ENCODE results near the gene PPM1F.
"Not testable (repeated sequence)": the region's sequence is repeated elsewhere in the genome, so short reads cannot be mapped to it uniquely, and the experiment has no call there.

PPM1F gene

DNA sequence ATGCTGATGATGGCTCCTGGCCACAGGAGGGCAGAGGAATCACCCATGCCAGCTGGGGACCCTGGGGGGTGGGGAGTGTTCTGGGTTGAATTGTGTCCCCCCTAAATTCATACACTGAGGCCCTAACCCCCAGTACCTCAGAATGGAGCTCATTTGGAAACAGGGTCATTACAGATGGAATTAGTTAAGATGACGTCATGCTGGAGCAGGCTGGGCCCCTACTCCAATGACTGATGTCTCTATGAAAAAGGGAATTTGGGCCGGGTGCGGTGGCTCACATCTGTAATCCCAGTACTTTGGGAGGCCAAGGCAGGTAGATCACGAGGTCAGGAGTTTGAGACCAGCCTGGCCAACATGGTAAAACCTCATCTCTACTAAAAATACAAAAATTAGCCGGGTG is 12.7 kb downstream of the PPM1F start:
- DNase-seq = not testable (repeated sequence)

DNA sequence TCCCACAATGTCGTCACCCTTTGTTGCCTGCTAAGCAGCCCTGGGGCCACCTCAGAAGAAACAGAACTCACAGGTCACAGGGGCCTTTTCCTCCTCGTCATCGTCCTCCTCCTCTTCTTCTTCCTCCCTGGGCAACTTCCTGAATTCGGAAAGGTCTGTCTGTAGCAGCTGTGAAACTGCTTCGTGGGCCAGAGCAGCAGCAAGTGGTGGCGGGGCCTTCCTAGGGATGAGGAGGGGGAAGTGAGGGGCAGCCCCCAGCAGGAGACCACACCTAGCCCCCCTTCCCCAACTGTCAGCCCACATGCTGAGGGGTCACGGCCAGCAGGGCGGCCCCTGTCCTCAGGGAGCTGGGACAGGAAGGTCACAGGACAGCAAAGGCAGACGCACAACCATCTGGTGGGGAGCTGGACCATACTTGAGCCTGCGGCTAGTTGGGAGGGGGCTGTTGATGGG is 13.2 kb downstream of the PPM1F start:
- no peak for DNase-seq

DNA sequence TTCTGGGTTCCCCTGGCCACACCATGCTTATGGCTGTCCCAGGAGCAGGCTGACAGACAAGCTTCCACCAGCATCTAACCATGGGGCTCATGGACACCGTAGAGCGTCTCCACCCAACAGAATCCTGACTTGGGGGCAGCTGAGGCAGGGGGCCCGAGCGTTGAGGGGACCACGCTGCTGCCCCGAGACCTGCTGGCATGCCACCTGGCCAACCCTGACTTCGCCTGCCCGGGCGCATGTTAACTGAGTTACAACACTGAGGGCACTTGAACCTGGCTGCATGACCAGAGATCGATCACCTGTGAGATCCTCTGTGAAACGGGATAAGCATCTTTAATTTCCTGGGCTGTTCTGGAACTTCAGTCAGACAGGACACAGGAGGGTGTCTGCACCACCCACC is 13.7 kb downstream of the PPM1F start:
- DNase-seq = no peak

DNA sequence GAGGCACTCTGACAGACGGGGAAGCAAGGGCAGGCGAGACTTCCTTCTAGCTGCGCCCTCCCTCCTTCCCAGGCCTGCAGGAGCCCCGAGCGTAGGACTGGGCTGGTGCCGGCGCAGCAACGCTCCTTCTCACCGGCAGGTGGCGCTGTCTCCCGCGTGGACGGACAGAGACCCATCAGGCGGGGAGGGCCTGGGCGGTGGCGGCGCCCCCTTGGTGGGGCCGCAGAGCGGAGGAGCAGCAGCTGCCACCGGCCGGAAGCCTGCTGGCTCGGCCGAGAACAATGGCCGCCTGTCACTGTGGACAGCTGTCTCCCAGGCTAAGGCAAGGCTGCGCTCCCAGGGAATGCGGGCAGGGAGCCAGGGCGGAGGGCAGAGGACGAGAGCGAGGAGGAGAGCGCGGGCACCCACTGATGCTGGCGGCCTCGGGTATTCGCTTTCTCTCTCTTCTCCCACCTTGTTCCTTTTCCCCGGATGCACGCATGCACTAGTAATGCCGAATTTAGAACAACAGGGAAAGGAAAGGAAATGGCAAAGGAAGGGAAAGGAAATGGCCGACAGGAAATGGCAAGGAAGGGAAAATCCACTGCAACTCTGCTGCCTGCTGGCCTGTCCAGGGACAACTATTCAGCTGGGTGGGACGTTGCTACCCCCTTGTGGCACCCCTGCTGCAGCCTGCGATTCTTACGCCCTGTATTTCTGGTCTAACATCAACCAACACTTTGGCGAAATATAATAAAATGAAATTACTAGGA is 14.4 kb downstream of the PPM1F start:
- peak; percentile 96 for DNase-seq

DNA sequence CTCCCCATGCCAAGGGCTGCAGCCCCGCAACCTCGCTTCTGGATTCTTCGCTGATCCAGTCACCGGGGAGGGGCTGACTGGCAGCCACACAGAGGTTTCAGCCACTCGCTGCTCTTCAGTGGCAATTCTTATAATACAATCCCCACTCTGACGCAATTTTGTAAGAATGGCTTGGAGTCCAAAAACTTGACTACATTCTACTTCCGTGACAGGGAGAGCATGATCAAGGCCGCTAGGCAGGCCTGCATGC is 14.9 kb downstream of the PPM1F start:
- no peak for DNase-seq

DNA sequence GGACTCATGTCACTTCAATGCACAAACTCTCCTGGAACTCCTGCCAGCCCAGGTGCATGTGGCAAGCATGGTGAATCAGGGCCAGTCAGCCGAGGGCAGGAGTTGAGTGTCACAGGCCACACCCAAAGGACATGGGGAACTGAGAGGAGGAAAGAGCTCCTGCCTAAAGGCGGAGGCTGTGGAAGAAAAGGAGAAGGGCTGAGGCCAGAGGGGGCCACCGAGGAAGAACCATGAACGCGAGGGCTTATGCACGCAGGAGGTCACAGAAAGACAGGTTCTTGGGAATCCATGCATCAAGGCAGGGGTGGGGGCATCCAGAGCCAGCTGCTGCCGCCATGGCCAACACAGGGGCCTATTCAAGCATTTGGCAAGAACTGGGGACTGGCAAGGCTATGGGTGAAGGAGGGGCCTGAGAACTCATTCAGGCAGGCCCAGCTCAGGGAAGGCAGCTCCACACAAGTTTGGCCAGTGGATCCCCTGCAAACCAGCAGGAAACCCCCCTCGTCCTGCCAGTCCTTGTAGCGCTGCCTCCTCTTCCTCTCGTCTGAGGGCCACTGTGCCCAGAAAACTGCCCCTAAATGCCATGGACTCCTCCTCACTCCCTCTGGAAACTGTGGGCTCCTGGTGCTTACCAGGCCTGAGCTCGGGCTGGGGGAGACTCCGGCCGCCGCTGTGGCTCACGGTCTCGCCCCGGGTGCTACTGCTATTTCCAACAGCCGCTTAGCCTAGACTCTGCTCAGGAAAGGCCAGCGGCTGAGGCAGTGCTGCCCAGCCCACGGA is 15.4 kb downstream of the PPM1F start:
- DNase-seq = peak; percentile 73

DNA sequence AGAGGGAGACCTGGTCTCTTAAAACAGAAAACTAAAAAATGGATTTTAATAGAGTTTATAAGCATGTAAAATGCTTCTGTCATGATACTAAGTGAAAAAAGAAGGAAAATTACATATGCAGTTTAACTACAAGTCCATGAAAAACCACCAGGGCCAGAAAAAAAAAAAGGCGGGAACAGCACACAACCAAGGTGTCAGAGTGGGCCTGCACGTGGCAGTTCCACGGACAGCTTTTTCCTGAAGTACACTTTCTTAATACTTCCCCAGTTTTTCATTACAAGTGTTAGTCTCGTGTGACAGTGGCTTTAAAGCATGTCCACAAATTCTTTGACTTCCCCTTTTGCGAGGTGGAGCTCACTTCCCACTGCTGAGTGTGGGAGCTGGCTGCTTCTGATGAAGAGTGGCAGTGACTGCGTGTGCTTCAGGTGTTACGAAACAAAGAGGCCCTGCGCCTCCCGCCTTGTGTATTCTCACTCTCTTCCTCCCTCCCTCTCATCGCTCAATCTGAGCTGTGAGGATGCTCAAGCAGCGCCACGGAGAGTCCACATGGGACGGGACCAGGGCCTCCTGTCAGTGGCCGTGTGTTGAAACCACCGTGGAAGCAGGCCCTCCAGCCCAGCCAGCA is 16.4 kb downstream of the PPM1F start:
- DNase-seq = peak; percentile 27

DNA sequence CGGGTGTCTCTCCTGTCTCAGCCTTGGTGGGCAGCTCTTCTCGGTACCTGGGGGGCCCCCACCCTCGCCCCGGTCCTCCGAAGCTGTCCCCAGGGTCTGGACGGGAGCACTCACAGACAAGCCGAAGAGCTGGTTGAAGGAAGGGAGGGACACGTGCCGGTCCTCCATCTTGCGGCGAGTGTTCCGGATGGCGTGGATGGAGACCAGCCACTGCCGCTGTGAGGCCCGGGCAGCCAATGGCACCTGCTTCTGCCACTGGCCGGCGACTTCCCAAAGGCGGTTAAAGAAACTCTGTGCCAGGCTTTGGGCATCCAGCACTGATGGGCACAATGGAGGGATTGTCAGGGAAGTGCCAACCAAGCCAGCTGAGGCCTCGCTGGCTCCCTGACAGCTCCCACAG is 18.7 kb downstream of the PPM1F start:
- no peak for DNase-seq

DNA sequence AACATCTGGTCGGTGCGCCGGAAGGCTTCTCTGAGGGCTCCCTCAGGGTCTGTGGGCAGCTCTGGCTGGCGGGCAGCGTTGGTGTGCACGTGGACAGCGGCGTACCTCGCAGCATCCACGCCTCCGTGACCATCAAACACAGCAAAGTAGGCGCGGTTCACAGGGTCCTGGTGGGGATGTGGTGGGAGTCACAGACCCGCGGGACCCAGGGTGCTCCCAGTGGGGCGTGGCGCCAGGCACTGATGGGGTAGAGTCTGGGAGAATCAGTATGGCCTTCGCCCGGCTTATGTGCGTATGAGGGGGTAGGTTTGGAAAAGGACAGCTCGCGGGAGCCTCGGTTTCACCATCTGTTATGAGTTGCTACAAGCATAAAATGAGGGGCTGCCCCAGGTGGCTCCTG is 19.2 kb downstream of the PPM1F start:
- DNase-seq = no peak

DNA sequence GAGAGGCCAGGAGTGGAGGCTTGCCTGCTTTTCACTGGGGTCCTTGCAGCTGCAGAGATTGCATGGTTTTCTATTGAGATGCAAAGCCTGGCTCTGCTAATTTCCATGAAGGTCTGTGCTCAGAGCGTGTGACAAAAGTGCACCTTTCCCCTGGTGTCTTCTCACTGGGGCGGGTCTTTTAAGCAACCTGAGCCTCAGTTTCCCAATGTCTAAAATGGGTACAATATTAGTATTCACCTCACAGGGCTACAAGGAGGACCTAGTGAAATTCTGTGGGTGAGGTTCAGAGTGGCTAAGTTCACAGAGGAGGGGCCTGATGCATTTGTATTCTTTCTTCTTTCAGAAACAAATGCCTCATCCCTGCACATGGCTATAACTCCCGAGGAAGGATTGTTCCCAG is 20.3 kb downstream of the PPM1F start:
- no peak for DNase-seq

DNA sequence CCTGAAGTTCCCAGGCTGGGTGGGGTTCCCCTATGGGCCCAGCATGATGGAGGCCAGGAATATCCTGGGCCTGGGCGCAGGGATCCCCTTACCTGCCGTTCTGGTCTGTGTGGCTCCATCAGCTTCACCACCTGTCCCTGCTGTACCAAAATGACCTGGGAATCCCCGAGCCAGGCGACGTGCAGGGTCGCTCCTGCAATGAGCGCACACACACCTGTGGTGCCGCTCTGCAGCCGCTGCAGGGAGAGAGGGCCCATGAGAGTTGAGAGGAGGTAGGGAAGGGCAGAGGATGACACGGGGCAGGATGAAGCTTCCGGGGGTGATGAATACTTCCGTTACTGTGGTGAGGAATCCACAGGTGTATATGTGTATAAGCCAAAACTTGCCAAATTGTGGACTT is 21.6 kb downstream of the PPM1F start:
- DNase-seq = no peak

DNA sequence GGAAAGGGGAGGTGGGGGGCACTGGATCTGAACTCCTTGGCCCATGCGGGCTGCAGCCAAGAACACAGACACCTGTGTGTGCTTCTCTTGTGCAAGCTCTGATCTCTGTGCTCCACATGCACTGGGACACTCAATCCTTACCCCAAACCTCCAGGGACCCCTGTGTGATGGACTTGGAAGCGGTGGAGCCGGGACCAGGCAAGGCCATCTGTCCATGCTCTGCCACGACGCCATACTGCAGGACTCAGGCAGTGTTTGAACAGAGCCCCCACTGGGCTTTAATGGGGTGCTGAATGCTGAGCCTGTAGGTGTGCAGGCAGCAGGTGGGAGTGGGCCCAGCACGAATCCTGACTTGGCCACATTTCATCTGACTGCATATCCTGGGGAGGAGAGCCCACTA is 23.4 kb downstream of the PPM1F start:
- no peak for DNase-seq

DNA sequence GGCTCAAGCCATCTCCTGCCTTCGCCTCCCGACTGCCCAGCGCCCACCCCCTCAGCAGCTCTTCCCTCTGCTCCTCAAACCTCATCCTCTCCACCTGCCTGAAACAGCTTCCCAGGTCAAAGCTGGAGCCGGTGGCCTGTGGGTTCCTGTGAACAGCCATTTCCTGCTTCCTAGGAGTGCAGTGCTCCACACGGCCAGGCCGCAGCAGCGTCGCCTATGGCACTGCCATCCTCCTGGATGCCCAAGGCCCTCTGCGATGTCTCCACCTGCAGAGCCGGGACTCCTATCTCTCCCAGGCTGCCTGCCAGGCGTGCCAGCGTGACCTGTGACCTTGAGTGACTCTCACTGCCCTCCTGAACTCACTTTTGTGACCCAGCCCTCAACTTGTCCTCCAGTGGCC is 24.6 kb downstream of the PPM1F start:
- DNase-seq = no peak

DNA sequence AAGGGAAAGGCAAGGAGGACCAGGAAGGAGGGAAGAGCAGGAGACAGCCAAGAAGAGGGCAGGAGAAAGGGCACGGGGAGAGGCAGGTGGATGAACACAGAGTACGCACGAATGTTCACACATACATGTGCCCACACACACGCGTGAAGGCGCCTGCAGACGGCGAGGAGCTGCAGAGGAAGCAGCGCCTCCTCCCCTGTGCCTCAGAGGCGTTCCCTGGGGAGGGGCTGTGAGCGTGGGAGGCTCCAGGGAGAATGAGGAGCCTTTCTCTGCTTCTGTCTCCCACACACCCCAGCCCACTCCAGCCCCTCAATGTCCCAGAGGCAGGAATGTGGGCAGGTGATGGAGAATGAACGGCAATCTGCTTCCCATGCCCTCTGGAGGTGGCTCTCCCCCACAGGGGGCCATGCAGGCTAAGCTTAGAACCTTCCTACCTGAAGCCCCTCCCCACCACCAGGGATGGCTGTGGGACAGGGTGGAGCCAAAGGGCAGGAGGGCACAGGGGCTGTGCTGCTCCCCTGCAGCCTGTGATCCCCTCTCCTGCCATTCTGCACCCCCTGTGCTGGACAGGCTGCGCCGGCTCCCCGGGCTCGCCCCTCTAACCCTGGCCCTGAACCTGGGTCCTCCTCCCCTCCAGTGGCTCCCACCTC is 25.3 kb downstream of the PPM1F start:
- DNase-seq = no peak

DNA sequence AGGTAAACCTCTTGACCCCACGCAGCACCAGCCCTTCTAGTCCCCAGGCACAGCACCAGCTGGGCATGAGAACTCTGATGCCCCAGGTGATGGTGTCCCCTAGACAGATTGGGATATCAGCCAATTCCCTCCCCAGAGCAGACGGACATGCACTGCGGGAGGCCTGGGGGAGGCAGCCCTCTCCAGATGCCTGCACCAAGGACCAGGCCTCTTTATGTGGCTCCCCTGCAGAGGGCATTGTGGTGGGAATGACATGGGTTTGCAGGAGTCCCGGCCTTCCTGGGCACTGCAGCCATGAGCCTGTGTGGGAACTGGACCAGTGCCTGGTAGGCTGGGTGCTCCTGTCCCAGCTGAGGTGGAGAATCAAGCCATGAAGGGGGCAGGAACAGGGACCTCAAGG is 25.9 kb downstream of the PPM1F start:
- no peak for DNase-seq

DNA sequence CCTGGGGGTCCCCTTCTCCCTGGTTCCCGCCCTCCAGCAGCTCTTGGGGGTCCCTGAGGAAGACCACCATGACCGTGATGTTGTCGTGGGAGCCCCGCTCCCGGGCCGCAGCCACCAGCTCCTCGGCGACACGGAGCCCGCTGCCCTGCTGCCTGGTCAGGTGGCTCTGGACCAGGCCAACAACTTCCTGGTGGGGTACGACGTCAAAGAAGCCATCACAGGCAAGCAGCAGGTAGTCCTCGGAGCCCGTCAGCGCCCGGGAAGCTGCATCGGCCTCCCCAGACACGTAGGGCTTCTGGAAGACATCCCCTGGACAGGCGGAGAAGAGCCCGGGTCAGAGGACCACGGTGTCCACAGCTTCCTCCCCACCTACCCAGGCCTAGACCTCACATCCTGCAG is 29.5 kb downstream of the PPM1F start:
- no peak for DNase-seq

DNA sequence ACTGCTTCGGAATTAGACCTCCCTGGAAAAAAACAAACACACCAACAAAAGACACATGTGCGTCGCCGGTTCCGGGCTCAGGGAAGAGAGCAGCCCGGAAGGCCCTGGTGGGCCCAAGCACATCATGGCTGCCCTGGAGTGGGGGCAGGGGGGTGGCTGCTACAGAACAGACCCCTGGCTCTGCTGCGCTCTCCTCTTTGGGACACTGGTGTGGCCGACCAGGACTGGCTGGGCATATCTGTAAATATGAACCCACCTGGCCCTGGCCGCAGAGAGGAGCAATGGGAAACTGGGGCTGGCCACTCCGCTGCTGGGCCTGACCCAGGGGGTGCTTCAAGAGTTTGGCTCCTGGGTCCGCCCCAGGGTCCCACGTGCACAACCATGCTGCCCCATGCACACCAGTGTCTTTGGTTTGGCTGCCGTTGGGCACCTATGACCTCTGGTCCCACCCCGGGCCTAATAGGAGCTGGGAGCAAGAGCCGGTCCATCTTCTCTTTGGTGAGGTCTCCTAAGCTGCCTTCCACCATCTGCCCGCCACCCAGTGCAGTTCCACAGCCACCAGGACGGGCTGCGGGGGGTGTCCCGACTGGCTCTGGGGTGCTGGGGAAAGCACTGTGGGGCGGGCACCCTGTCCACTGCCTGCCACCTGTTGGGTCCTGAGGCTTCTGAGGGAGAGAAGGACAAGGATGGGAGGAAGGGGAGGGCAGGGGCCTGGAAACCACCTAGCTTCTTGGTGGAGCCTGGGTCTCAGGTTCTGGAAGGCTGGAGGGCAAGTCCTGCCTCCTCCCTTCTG is 30.1 kb downstream of the PPM1F start:
- no peak for DNase-seq

DNA sequence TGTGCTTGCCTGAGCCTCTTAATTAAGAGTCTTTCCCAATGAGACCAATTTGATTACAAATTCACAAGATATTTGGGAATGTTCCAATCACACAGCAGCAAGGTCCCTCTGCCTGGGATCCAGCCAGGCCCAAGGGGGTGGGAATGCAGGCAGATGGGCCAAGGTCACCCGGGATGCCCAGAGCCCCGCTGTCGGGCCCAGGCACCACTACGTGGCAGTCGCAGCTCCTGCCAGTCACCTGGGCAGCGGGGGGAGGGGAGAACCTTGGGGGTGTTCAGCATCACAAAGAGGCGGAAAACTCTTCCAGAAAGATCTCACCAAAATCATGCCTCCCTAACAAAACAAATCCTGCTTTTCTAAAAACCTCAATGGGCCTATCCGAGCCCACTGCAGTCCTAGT is 30.9 kb downstream of the PPM1F start:
- DNase-seq = no peak

DNA sequence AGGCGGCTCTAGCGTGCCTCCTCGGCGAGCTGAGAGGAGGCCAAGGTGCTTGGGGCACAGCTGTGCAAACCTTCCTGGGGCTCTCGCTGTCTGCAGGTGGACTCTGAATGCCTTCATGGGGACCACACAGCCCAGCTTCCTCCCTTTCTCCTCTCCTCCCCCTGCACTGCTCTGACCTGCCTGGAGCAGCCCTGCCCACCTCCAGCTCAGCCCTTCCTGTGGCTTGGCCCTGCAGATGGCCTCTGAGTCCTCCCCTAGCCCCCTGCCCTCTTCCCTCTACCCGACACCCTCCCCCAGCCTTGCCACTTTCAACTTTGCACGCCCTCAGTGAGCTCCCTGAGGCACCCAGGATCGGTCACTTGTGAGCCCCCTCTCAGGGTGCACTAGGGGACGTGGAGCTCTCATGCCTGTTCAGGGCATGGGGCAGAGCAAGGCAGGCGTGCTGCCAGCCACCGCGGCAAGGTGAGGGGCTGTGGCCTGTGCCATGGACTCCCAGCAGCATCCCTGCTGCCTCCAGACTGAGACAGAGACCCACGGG is 31.4 kb downstream of the PPM1F start:
- no peak for DNase-seq

DNA sequence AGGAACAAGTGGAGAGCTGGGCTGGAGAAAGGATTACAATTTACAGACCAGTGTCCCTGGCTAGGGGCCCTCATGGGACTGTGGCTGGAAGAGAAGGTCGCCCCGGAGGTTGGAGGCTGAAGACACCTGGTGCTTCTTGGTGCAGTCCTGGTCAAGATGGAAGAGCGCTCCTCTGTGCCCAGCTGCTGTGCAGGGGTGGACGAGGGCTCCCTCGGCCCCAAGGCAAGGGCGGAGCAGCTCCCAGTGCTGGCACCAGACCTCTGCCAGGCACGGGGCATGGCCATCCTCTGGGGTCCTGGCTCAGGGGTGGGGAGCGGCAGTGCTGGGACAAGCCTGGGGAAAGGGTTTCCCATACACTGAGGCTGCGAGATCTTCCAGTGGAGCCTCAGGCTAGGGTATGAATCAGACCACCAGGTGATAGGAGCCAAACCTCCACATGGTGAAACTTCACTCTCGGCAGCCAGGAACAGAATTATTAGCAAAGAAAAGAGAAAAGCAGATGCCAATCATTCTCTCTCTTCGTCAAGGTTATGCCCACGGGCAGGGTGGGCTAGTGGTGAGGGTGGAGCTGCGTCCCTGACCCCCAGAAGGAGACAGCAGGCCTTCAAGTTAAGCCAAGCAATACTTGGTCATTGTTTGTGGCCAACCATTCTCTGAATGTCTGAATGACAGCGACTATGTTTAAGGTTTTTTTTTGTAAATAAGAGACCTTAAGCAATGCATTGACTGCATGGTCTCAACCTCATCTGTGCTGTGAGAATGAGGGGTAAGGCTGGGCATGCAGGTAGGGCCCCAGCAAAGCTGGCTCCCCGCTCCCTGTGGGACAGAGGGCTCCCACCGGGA is 32.1 kb downstream of the PPM1F start:
- no peak for DNase-seq

DNA sequence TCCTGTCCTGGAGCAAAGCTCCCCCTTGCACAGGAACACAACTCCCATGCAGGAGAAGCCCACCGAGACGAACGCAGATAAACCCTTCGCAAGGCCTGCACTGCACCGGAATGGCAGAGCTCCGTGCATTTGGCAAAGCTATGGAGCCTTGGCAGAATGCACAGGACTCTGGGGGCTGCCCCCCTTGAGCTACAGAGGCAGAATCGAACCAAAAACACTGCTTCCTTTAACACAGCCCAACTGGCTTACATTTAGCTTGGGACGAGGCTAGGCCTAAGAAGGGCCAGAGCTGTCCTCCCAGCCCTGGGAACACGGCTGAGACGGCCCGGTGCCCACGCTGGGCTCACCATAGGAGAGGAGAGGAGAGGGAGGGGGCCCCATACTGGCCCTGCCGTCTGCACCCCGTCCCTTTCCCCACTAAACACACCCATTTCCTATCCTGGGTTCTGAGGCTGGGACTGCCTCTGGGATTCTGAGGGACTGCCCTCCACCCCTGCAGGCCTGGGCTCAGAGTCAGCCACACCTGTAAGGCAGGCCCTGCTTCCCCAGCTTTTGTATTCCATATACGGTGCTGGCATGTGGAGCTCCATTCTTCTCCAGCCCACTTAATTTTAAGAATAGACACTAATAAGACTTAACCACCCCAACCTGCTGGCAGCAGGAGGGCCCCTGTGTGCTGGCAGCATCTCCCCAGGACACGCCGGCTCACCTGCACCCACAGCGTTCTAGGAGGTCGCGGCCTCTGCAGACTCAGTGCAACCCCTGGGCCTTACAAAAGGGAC is 32.9 kb downstream of the PPM1F start:
- no peak for DNase-seq
